ENCODE results near the gene HOXC9. TPM values are rescaled to one million over a fixed set of nuclear protein-coding genes. Genes with fewer than 3 reads are reported as not detected.

Gene HOXC9
- total RNA-seq, 1 experiment from 2014 or later: 1.9 TPM

GRCh38 chr12:53960187-53961024, 39.6 kb upstream of the HOXC9 start:
- no peak for DNase-seq
- Histone ChIP-seq H3K4me3 (no peak overlapping the region), H3K36me3 (no peaks in the 10 kb centered on the region), H3K9me3 (no peaks in the 10 kb centered on the region), H3K27me3 (no peaks in the 10 kb centered on the region)

GRCh38 chr12:53961025-53961761, 38.8 kb upstream of the HOXC9 start:
- DNase-seq: no peak
- H3K36me3 ChIP-seq: no peaks in the 10 kb centered on the region
- H3K4me3 ChIP-seq: no peak overlapping the region
- no peaks in the 10 kb centered on the region for H3K9me3 ChIP-seq
- H3K27me3 ChIP-seq: no peaks in the 10 kb centered on the region

- H3K36me3 ChIP-seq: no peaks in the 10 kb centered on the region
- H3K27me3 ChIP-seq: no peaks in the 10 kb centered on the region
- H3K9me3 ChIP-seq: no peaks in the 10 kb centered on the region
- no peak overlapping the region for H3K4me3 ChIP-seq
- no peak for DNase-seq
Observed at GRCh38 chr12:53963005-53963404, 37.0 kb upstream of the HOXC9 start.

- Histone ChIP-seq H3K4me3 (no peak overlapping the region), H3K27me3 (no peaks in the 10 kb centered on the region)
- no peak for DNase-seq
Observed at GRCh38 chr12:53963434-53964314, 36.3 kb upstream of the HOXC9 start.

GRCh38 chr12:53964315-53964713, 35.6 kb upstream of the HOXC9 start:
- no peaks in the 10 kb centered on the region for H3K36me3 ChIP-seq
- no peaks in the 10 kb centered on the region for H3K27me3 ChIP-seq
- DNase-seq: no peak
- no peak overlapping the region for H3K4me3 ChIP-seq
- H3K9me3 ChIP-seq: no peaks in the 10 kb centered on the region

More at GRCh38 chr12:53963434-53964314, 36.3 kb upstream of the HOXC9 start:
- no peaks in the 10 kb centered on the region for H3K9me3 ChIP-seq
- no peaks in the 10 kb centered on the region for H3K36me3 ChIP-seq

- no peak for DNase-seq
- Histone ChIP-seq H3K36me3 (no peaks in the 10 kb centered on the region), H3K4me3 (no peak overlapping the region), H3K27me3 (no peaks in the 10 kb centered on the region), H3K9me3 (no peaks in the 10 kb centered on the region)
Observed at GRCh38 chr12:53965281-53966084, 34.5 kb upstream of the HOXC9 start.

GRCh38 chr12:53966085-53966384, 33.9 kb upstream of the HOXC9 start:
- Histone ChIP-seq H3K36me3 (no peaks in the 10 kb centered on the region), H3K27me3 (no peaks in the 10 kb centered on the region), H3K9me3 (no peaks in the 10 kb centered on the region), H3K4me3 (no peak overlapping the region)
- DNase-seq: no peak

- no peak overlapping the region for H3K4me3 ChIP-seq
- no peaks in the 10 kb centered on the region for H3K9me3 ChIP-seq
- DNase-seq: no peak
- no peaks in the 10 kb centered on the region for H3K36me3 ChIP-seq
- no peaks in the 10 kb centered on the region for H3K27me3 ChIP-seq
Observed at GRCh38 chr12:53966385-53967133, 33.4 kb upstream of the HOXC9 start.

GRCh38 chr12:53967421-53967925, 32.5 kb upstream of the HOXC9 start:
- H3K4me3 ChIP-seq: no peak overlapping the region
- no peaks in the 10 kb centered on the region for H3K27me3 ChIP-seq

GRCh38 chr12:53968214-53969127, 31.5 kb upstream of the HOXC9 start:
- Histone ChIP-seq H3K9me3 (no peaks in the 10 kb centered on the region), H3K36me3 (no peaks in the 10 kb centered on the region), H3K27me3 (no peaks in the 10 kb centered on the region), H3K4me3 (no peak overlapping the region)
- no peak for DNase-seq

More at GRCh38 chr12:53967421-53967925, 32.5 kb upstream of the HOXC9 start:
- H3K36me3 ChIP-seq: no peaks in the 10 kb centered on the region
- no peaks in the 10 kb centered on the region for H3K9me3 ChIP-seq
- DNase-seq: no peak

GRCh38 chr12:53969588-53970259, 30.2 kb upstream of the HOXC9 start:
- no peak for DNase-seq
- no peak overlapping the region for H3K4me3 ChIP-seq
- no peaks in the 10 kb centered on the region for H3K27me3 ChIP-seq
- H3K9me3 ChIP-seq: no peaks in the 10 kb centered on the region
- H3K36me3 ChIP-seq: no peaks in the 10 kb centered on the region

- DNase-seq: no peak
- no peaks in the 10 kb centered on the region for H3K9me3 ChIP-seq
- no peak overlapping the region for H3K4me3 ChIP-seq
- peaks cover 2% of the 10 kb centered on the region; the same call in 1 of the 2 replicates for H3K36me3 ChIP-seq
- no peaks in the 10 kb centered on the region for H3K27me3 ChIP-seq
Observed at GRCh38 chr12:53970451-53970850, 29.5 kb upstream of the HOXC9 start.

- Histone ChIP-seq H3K27me3 (no peaks in the 10 kb centered on the region), H3K36me3 (peaks cover 3% of the 10 kb centered on the region; the same call in 1 of the 2 replicates), H3K4me3 (no peak overlapping the region), H3K9me3 (no peaks in the 10 kb centered on the region)
- no peak for DNase-seq
Observed at GRCh38 chr12:53971129-53971528, 28.8 kb upstream of the HOXC9 start.

GRCh38 chr12:53971686-53972085, 28.3 kb upstream of the HOXC9 start:
- no peaks in the 10 kb centered on the region for H3K27me3 ChIP-seq
- peaks cover 3% of the 10 kb centered on the region; the same call in 1 of the 2 replicates for H3K36me3 ChIP-seq

More at GRCh38 chr12:53971686-53972085, 28.3 kb upstream of the HOXC9 start:
- Histone ChIP-seq H3K9me3 (no peaks in the 10 kb centered on the region), H3K4me3 (no peak overlapping the region)
- no peak for DNase-seq
